ENCODE data around the gene PRSS12.
A peak's percentile ranks its signal among the peaks of the same experiment; 100 is the strongest.
"Not testable (repeated sequence)": the region's sequence is repeated elsewhere in the genome, so short reads cannot be mapped to it uniquely, and the experiment has no call there.

PRSS12 gene

DNA sequence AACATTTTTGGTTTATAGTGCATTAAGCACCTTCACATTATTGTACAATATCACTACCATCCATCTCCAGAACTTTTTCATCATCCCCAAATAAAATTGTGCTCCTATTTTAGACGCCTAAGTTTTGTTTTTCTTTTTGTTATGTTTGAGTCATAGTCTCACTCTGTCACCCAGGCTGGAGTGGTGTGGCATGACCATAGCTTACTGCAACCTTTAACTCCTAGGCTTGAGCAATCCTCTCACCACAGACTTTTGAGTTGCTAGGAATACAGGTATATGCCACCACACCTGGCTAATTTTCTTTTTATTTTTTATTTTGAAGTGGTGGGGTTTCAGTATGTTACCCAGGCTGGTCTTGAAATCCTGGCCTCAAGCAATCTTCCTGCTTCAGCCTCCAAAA lies 33.9 kb downstream of the PRSS12 start:
- DNase-seq (ENCODE audit: low read depth), result no peak

DNA sequence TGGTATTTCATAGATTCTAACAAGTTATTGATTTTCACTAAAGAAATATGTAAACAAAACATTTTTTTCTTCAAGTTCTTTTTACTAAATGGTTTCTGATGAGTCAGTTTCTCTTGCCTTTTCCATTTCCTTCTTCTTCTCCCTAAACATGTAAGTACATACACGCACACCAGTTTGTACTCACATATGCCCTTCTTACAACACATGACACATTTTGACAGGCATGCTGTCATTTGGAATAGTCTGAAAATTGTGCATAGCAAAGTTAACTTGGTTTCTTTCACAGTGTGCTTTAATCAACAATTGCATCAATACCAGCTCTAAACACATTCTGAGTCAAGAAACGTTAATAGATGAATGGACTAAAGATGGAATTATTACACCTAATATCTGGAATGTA lies 35.1 kb downstream of the PRSS12 start:
- no peak for DNase-seq (ENCODE audit: low read depth)

DNA sequence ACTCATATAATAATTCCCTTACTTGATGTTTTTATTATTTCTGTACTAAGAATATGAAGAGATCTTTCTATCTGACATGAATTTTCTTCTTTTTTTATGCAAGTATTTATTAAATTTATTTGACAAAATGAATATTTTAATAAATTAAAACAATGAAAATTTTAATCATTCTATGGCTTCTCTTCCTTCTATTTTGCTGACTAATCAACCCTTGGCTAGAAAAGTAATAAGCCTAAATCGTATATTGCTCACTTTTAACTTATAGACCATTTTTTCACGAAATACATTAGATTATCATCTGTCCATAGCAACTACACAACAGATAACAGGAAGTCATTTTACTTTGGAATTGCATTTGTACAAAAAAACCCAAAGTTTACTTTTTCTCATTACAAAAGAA lies 38.6 kb downstream of the PRSS12 start:
- DNase-seq (ENCODE audit: low read depth), result no peak

DNA sequence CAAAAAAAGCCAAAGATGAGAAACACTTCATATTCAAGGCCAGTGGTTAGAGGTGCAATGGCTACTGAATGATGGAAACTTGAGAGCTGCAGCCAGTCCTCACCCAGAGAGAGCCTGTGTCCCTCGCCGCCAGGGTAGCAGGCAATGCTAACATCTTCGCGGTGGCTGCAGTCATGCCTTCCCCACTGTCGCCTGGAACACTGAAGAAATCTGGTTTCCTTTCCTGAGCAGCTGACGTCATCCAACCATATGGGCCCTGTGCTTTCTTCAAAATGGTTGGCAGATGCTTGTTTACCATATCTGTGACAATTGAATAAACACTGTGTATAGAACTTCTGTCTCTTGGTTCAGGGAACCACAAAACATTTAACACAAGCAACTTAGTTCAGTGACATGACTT lies 39.7 kb downstream of the PRSS12 start:
- DNase-seq (ENCODE audit: low read depth), result no peak

DNA sequence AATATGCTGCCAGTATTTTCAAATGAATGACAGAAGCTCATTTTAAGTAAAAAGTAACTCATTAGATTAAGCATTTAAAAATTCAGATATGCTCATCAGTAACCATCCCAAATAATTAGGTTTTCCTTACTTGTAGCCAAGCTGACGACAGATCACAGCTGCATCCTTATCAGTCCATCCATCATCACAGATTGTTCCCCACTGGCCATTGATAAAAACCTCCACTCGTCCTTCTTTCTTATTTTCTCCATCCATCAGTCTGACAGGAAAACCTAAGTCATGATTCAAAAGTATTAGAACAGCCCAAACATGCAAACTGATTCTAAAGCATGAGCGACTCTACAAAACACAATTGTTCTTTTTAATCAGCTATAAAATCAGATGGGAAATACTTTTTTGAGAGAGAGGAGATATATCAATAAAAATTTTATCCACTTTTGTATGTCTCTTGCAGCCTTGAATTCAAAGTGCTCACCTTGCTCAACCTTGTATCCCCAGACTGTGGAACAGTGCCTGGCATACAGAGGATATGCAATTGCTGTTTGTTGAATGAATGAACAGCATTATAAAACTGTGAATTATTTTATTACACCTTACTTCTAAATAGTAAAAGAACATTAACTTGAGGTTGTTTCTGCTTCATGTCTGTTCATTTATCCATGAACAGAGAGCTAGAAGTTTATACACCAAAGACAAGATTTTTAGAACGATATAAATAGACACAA lies 44.3 kb downstream of the PRSS12 start:
- no peak for DNase-seq (ENCODE audit: low read depth)

DNA sequence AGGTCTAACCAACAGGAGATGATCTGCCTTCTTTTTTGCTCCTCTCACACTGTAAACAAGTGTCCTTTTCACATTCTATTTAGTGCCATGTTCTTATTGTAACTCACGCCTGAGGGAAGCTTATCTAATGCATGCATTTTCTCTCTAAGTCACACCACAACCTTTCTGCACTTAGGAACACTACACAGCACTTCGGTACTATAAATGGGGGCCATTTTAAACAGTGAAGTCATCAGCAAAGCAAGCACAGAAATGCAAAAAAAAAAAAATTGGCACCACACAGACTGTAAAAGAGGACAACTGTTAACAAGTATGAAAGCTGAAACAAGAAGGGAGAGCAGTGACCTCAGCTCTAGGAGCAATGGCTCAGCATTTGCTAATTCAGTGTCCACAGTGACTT lies 45.2 kb downstream of the PRSS12 start:
- no peak for DNase-seq (ENCODE audit: low read depth)

DNA sequence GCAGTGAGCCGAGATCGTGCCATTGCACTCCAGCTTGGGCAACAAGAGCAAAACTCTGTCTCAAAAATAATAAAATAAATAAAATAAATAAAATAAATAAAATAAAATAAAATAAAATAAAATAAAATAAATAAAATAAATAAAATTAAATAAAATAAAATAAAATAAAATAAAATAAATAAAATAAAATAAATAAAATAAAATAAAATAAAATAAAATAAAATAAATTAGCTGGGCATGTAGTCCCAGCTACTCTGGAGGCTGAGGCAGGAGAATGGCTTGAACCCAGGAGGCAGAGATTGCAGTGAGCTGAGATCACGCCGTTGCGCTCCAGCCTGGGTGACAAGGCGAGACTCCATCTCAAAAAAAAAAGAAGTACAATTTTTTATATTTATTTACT lies 53.2 kb downstream of the PRSS12 start:
- not testable (repeated sequence) for DNase-seq (ENCODE audit: low read depth)

DNA sequence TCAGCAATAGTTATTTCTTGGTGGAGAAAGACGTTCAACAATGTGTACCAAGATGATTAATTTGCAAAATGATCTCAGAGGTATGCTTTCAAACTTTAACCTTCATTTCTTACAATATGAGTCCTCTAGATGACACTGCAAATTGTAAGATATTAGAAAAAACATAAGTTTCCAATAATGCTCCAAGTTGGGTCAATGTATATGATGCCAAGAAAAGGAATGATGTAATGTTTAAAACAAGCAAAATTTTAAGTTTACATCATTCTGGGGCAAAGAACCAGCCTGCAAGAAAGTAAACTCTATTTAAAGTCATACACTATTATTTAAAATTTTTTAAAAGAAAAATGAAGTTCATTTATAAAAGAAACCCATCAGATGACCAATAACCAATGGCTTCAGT lies 56.1 kb downstream of the PRSS12 start:
- no peak for DNase-seq (ENCODE audit: low read depth)

DNA sequence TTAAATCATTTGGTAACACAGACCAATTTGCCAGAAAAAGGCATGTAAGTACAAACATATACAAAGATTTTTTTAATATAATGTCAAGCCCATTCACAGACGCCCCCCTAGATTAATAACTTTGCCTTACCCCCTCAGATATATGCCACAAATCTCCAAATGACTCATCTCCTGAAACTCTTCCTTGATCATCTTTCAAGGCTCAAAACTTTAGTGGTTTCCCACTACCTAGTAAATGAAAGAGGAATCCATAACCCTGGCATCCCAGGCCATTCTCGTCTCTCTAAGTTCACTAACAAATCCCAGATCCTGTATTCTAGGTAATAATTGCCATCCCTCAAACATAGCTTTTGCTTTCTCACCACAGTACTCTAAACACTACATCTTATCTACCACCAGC lies 61.9 kb downstream of the PRSS12 start:
- DNase-seq (ENCODE audit: low read depth), result no peak

DNA sequence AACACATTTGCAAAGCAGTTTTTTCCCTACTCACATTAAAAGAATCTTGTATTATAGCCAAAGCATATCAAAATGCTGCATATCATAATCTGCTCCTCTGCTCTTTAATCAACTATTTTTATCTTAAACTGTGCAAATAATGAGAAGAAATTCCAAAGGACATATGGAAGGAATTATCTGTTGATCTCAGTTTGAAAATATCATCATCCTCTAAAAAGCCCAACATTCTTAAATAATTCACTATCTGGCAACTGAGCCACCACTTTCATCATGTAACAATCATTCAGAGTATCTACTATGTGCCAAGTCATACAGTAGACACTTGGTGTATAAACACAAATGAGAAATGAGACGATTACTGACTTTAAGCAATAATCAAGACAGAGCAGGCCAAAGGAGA lies 63.0 kb downstream of the PRSS12 start:
- DNase-seq (ENCODE audit: low read depth), result peak; percentile 82

DNA sequence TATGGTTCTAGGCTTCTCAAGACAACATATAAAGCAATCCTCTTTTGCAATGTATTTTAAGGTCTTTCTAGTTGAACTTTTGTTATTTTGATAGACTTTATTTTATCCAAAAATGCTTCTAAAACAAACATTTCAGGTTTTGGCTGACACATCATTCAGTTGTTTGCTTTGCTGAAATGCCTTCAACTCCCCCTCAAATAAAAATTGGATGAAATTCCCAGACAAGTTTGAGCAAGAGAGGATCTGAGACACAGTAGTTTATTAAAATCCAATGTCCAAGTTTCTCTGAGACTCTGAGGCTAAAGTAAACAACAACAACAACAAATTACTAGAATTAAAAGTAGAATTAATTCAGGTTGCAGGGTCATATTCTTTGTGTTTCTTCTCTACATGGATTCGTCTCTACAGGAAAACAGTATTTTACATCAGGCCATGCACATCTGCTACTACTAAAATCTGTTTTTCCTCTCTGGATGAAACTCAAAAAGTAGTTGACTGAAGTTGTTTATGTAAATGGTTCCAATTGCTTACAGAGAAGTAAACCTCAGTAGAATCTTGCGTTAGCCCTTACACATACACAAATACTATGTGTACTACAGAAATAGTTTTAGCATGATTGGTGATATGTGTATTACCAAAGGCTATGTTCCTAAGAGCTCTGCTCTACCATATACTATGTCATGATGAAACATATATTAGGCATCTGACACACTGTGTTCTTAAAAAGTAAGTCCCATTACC lies 64.9 kb downstream of the PRSS12 start:
- peak; percentile 72 for DNase-seq (ENCODE audit: low read depth)

DNA sequence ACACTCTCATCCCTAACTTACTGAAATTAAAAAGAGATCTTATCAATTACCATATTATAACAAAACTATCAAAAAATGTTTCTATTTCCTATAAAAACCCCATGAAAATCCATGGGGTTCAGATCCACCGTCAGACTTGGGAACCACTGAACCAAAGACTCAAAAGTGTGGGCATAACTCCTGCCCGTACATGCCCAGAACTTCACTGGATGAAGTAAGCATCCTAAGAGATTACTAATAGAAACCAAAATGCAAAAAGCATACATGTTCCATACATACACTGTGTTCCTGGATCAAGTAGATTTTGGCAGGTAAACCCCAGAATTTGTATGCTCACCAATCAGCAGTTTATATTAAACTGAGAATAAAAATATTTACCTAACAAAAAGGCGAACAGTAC lies 66.1 kb downstream of the PRSS12 start:
- DNase-seq (ENCODE audit: low read depth), result no peak

DNA sequence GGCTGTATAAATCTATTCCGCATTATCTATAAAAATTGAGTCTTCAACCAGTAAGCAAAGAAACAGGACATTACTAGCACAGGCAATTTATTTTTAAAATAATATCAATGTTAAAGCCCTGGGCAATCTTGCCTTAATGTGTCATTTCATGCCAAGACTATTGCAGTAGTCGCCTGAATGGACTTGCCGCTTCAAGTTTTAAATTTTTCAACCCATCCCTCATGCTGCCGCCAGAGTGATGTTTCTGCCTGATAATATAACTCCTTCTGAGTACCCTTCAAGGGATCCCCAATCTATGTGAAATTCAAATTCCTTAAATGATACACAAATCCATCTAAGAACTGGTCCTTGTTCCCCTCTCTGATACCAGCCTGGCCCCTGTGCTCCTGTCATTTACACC lies 66.9 kb downstream of the PRSS12 start:
- DNase-seq (ENCODE audit: low read depth), result no peak

DNA sequence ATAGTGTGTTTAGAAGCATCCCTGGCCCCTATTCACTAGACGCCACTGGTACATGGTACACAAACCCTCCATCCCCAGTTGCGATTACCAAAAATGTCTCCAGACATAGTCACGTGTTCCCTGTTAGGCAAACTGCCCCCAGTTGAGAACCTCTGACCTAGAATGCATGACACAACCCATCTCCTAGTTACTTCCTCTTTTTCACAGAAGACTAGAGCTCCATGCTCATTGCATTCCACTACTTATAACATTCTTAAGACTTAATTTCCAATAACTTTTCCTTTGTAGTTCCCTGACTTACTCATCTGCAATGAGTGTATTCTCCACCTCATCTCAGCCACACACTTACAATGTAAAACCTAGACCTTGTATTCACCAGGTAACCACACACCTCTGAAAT lies 68.6 kb downstream of the PRSS12 start:
- DNase-seq (ENCODE audit: low read depth), result no peak

DNA sequence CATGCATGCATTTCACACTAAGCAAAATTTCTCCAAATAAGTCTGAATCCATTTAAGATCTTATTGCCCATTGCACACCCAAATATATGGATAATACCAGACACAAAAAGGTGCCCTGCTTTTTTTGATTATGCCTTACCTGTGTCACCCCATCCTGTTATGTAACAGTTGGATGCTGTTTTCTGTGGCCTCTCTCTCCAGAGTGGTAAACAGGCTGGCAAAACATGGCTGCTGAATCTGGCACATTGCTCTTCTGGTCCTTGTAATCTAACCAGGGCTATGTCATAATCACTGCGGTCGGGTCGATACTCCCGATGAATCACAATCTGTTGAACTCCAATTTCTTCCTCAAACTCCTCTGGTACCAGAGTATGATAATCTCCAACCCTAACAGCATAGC lies 70.1 kb downstream of the PRSS12 start:
- DNase-seq (ENCODE audit: low read depth), result no peak

DNA sequence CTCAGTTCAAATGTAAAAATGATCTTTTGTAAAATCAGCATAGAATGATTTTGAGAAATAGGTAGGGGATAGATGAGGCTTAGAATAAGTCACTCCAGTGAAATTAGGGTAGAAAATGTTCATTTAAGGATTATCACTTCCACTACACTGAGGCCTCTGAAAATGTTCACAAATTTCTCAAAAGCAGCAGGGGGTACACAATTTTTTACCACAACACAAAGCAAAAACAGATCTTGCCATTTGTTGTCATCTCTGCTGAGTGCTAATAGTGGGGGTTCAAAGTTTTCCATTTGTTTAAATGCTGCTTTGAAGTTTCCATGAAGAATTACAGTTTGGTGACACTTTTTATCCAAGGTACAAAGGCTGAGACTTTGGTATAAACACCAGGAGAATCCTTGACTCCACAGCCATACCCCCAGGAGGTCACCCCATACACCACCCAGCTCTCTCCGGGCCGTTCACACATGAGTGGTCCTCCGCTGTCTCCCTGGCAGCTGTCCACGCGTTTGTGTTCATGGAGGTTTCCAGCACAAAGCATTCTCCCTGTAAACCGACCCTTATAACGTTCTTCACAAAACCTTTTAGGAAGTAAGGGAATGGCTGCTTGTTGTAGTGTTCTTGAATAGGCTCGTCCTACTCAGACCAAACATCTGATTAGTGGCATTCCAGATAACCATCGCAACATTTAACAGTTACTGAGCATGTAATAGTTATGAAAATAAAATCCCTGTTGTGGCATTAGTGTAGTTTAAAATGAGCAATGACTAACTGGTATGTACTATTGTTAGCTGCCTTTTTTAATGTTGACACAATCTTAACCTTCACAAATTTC lies 71.0 kb downstream of the PRSS12 start:
- DNase-seq (ENCODE audit: low read depth), result no peak

DNA sequence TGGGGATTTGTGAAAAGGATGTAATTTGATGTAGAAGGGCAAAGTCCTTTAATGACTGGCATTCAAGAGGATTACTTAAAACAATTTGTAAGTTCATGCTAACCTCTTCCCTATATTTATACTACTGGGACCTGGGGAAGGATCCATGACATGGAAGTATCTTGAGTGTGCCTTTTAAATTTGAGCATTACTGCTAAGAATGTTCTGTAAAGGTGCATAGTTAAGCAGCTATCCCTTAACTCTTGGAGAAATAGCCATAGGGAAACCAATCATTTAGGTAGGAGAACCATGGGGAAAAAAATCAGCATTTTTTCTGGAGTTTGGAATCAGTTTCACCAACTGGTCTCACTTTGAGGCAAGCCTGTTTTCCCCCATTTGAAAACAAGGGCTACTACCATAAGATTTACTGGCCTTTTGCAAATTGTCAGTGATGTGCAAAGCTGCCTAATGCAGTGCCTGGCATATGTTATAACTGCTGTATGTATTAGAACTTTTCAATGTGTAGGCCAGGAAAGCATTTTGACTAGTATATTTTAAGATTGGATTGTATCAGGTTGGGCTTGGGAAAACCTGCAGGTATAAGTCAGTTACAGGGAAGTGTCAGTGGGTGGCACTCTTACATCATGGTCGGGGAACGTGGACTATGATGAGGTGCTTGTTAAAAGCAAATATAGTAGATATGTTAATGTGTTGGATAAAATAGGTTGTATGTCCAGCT lies 72.1 kb downstream of the PRSS12 start:
- peak; percentile 74 for DNase-seq (ENCODE audit: low read depth)

DNA sequence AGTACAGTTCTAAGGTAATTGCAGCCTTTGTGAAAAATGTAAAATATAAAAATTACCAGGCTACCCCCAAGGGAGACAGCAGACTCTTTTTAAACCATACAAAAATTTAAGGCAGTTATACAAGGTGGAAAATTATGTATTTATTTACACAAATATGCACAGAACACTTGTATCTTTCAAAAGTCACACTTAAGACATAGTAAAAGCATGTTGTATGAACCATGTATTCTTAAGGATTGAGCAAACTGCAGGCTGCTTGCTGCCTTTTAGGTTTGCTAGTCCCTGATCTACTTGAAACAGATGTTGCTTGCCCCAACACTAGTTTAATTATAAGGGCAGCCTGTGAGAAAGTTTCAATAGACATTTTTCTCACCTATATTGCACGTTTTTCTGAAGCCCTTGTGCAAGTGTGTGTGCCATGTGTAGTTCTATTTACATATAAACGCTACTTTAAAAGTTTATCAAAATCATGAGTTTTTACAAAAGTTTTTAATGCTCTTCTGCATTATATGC lies 72.8 kb downstream of the PRSS12 start:
- DNase-seq (ENCODE audit: low read depth), result no peak

DNA sequence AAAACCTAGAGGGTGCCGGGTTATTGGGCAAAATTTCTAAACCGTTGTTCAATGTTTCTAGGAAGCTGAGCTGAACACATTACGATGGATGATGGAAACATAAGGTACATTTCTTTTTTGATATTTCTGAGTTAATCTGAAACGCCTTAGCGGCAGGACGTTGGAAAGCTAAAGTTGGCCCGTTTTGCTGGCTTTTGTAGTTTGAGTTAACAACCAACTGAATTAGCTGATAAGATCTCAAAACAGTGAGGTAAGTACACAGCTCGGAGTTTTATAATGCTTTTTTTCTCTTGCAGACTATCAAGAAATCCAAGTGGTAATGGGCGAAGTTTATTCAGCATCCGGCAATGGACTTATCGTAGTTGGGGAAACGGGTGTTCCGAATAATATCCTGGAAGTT lies 73.5 kb downstream of the PRSS12 start:
- no peak for DNase-seq (ENCODE audit: low read depth)

DNA sequence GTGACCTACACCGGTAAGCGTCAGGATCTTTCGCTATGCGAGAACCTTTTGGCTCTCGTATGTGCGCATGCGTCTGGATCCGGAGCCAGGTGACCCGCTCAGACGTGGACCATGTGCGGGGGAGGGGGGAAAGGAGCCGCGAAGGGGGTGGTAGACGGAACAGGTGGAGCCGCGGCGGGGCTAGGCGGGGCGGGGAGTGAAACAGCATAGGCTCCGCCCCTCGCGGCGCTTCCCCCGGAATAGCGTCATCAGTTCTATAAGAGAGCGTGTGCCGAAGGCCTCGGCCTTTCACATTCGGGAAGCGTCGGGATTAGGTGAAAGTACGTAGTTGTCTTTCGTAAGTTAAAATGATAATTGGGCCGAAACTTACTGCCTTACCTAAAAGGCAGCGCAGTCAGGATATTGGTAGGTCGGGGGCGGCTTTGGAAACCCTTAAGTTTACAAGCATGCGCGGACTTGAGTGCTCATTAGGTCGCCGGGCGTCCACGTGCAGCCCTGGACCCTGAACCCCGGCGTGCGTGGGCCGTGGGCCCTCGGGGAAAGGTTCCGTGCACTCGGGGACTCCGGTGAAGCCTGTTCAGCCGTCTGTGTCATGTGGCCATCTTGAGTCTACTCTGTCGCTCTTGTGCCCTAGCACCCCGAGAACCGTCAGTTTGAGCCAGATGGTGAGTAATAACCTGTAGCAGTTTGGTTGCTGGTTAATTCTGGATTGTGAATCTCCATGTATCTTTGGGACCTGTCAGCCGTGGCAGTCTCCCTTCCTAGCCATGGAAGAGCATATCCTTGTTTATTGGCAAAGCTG lies 74.1 kb downstream of the PRSS12 start:
- DNase-seq (ENCODE audit: low read depth), result peak; percentile 89

DNA sequence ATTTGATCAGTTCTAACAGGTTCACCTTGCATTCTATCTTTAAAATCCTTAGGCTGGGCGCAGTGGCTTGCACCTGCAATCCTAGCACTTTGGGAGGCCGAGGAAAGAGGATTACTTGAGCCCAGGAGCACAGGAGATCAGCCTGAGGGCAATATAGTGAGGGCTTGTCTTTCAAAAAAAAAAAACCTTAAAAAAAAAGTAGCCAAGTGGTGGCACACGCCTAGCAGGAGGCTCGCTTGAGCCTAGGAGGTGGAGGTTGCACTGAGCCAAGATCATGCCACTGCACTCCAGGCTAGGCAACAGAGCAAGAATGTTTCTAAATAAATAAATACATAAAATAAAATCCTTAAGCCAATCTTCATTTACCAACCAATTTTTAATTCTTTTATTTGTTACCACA lies 75.6 kb downstream of the PRSS12 start:
- no peak for DNase-seq (ENCODE audit: low read depth)
